ENCODE results near the gene HNRNPU.

Gene HNRNPU

GRCh38 chr1:244862699-244863490 lies 1.4 kb downstream of the HNRNPU start:
- DNase-seq, result peak; percentile 95

- no peak for DNase-seq
Measured at GRCh38 chr1:244862354-244862698, 2.0 kb downstream of the HNRNPU start.

- no peak for DNase-seq
Measured at GRCh38 chr1:244861683-244862082, 2.7 kb downstream of the HNRNPU start.

GRCh38 chr1:244860914-244861610 lies 3.3 kb downstream of the HNRNPU start:
- DNase-seq, result no peak

GRCh38 chr1:244860078-244860477 lies 4.3 kb downstream of the HNRNPU start:
- DNase-seq, result no peak

- DNase-seq, result no peak
Measured at GRCh38 chr1:244858357-244858756, 6.0 kb downstream of the HNRNPU start.

GRCh38 chr1:244857761-244858160 lies 6.6 kb downstream of the HNRNPU start:
- DNase-seq, result no peak

- no peak for DNase-seq
Measured at GRCh38 chr1:244854865-244855578, 9.3 kb downstream of the HNRNPU start.

- no peak for DNase-seq
Measured at GRCh38 chr1:244854166-244854565, 10.2 kb downstream of the HNRNPU start.

GRCh38 chr1:244852694-244853093 lies 11.6 kb downstream of the HNRNPU start:
- DNase-seq, result no peak

- no peak for DNase-seq
Measured at GRCh38 chr1:244851546-244852231, 12.7 kb downstream of the HNRNPU start.

GRCh38 chr1:244850896-244851295 lies 13.4 kb downstream of the HNRNPU start:
- no peak for DNase-seq

- DNase-seq, result no peak
Measured at GRCh38 chr1:244850099-244850852, 14.1 kb downstream of the HNRNPU start.

- DNase-seq, result no peak
Measured at GRCh38 chr1:244849189-244849866, 15.0 kb downstream of the HNRNPU start.

GRCh38 chr1:244846653-244847052 lies 17.7 kb downstream of the HNRNPU start:
- no peak for DNase-seq

- DNase-seq, result no peak
Measured at GRCh38 chr1:244844155-244845121, 19.9 kb downstream of the HNRNPU start.

GRCh38 chr1:244843148-244843978 lies 21.0 kb downstream of the HNRNPU start:
- DNase-seq, result peak; percentile 58

- no peak for DNase-seq
Measured at GRCh38 chr1:244841273-244841927, 22.9 kb downstream of the HNRNPU start.

GRCh38 chr1:244840219-244840794 lies 24.0 kb downstream of the HNRNPU start:
- DNase-seq, result no peak
